Naive thymus-derived CD4-positive, alpha-beta T cell (primary cell): Measurements from ENCODE around the gene DSCAM. TPM values are rescaled to one million over a fixed set of nuclear protein-coding genes. Genes with fewer than 3 reads are reported as not detected.

ENCODE experiments used
- ATAC-seq: fragments of 150-1000 bp; cut with Tn5 transposase; 2 replicates; pipeline ENCODE4 v1.10.0; 2021; ENCODE audit warnings: mild to moderate bottlenecking, moderate library complexity
- CTCF ChIA-PET: fragments of 350-600 bp; sonication (Branson Sonifier 250); formaldehyde crosslinking; loops from one replicate; lab custom pipeline; 2021; ENCODE audit warnings: antibody characterized with exemption; lab: Charles Lee
- POLR2A ChIA-PET: fragments of 350-600 bp; sonication (Branson Sonifier 250); formaldehyde crosslinking; loops from one replicate; lab custom pipeline; 2021; ENCODE audit warnings: antibody characterized with exemption, inconsistent platforms; lab: Charles Lee
- DNase-seq, 9 donors: peaks; one replicate each; pipeline versions ENCODE4 v3.0.0 to v3.0.0-alpha.2; 2020 to 2022; ENCODE audit warnings: mixed read lengths in 1 of 9
- H3K27ac ChIP-seq: one replicate; pipeline ENCODE4 v1.7.0; 2013; ENCODE audit warnings: mild to moderate bottlenecking, low read depth, low read length, moderate library complexity
- H3K27me3 ChIP-seq, 2 donors: one replicate each; pipeline ENCODE4 v1.7.0; 2013; ENCODE audit warnings: low read length in 2 of 2, mild to moderate bottlenecking in 2 of 2, moderate library complexity in 2 of 2; ENCODE audit not compliant: control insufficient read depth in 2 of 2, insufficient read depth in 2 of 2
- H3K36me3 ChIP-seq, 3 experiments: 1 replicate in 2 of 3; 2 replicates in 1 of 3; pipeline ENCODE4 v1.7.0; 2013; ENCODE audit warnings: low read length in 3 of 3, mild to moderate bottlenecking in 3 of 3, moderate library complexity in 1 of 3; ENCODE audit not compliant: insufficient read depth in 3 of 3, control insufficient read depth in 2 of 3
- H3K4me1 ChIP-seq, 2 donors: one replicate each; pipeline ENCODE4 v1.7.0; 2013; ENCODE audit warnings: low read length in 2 of 2, mild to moderate bottlenecking in 2 of 2, moderate library complexity in 1 of 2; ENCODE audit not compliant: control insufficient read depth in 2 of 2, insufficient read depth in 2 of 2
- H3K4me3 ChIP-seq: 2 replicates; pipeline ENCODE4 v1.7.0; 2013; ENCODE audit warnings: mild to moderate bottlenecking, low read length
- H3K9me3 ChIP-seq, 3 experiments: 1 replicate in 2 of 3; 2 replicates in 1 of 3; pipeline ENCODE4 v1.7.0; 2013; ENCODE audit warnings: low read length in 3 of 3; ENCODE audit not compliant: control insufficient read depth in 2 of 3
- H3K27ac Mint-ChIP-seq, 9 donors: one replicate each; pipeline ENCODE4 v1.8.0; 2020 to 2022; ENCODE audit warnings: mixed read lengths in 9 of 9, mild to moderate bottlenecking in 8 of 9, moderate library complexity in 5 of 9, inconsistent platforms in 2 of 9
- H3K27me3 Mint-ChIP-seq, 5 donors: one replicate each; pipeline ENCODE4 v1.8.0; 2021 to 2022; ENCODE audit warnings: mixed read lengths in 5 of 5, mild to moderate bottlenecking in 1 of 5
- H3K36me3 Mint-ChIP-seq, 5 donors: one replicate each; pipeline ENCODE4 v1.8.0; 2020 to 2022; ENCODE audit warnings: mixed read lengths in 5 of 5, mild to moderate bottlenecking in 3 of 5, inconsistent platforms in 1 of 5
- H3K4me1 Mint-ChIP-seq, 7 donors: one replicate each; pipeline ENCODE4 v1.8.0; 2020 to 2022; ENCODE audit warnings: mixed read lengths in 7 of 7, mild to moderate bottlenecking in 3 of 7, inconsistent platforms in 1 of 7
- H3K4me3 Mint-ChIP-seq, 10 donors: one replicate each; pipeline ENCODE4 v1.8.0; 2020 to 2022; ENCODE audit warnings: mild to moderate bottlenecking in 10 of 10, mixed read lengths in 10 of 10, moderate library complexity in 6 of 10, inconsistent platforms in 2 of 10
- H3K9me3 Mint-ChIP-seq, 11 donors: one replicate each; pipeline ENCODE4 v1.8.0; 2020 to 2022; ENCODE audit warnings: mixed read lengths in 11 of 11, mild to moderate bottlenecking in 4 of 11, inconsistent platforms in 1 of 11, moderate library complexity in 1 of 11
- intact Hi-C, 2 donors: fragments of 100-400 bp; cut with micrococcal nuclease; formaldehyde crosslinking; loops; one replicate each; pipeline ENCODE4 v1.15.1; 2023
- polyA plus RNA-seq, 2 donors: library from polyadenylated mRNA; unstranded; fragments of 300-500 nt; fragmentation: Illumina TruSeq; gene quantifications; one replicate each; pipeline ENCODE4 v1.2.3, GENCODE V29; 2021
- total RNA-seq, 6 experiments: library from RNA in 5 of 6; stranded (reverse) in 5 of 6; gene quantifications; 1 replicate in 5 of 6; 2 replicates in 1 of 6; pipeline ENCODE4 v1.2.3 and lab custom pipeline; 2021 to 2026

DSCAM gene
- total and polyA plus RNA-seq, 7 experiments from 2014 or later = not detected

DNA sequence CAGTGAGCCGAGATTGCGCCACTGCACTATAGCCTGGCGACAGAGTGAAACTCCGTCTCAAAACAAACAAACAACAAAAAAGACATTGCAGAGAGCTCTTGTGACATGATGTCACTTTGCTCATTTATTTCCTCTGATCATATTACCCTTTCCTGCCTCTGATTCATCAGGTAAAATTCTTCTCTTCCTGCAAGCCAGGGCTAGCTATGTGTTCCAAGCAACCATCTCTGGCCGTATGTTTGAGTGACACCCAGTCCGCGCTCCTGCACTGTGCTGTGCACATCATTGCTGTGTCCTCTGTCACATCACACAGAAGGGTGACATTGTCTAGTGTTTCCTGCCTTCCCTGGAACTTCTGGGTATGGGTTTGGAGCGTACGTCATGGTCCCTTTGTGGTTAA lies 728.4 kb downstream of the DSCAM start:
- H3K27me3 Mint-ChIP-seq = peaks cover 0 to 16% (median 6%) of the 10 kb centered on the region in 5 donors
- no peak overlapping the region for H3K27ac Mint-ChIP-seq
- peaks cover 0 to 14% (median 7%) of the 10 kb centered on the region in 11 donors for H3K9me3 Mint-ChIP-seq
- Histone ChIP-seq H3K9me3 (no peaks in the 10 kb centered on the region), H3K27ac (no peak overlapping the region), H3K36me3 (no peaks in the 10 kb centered on the region), H3K4me1 (no peaks in the 10 kb centered on the region), H3K27me3 (no peaks in the 10 kb centered on the region), H3K4me3 (no peak overlapping the region)
- no peak for DNase-seq
- ChIA-PET POLR2A (no interaction called here), CTCF (no interaction called here)
- no peak overlapping the region for H3K4me3 Mint-ChIP-seq
- intact Hi-C loops = no loop called here
- peaks cover 0 to 2% (median 0%) of the 10 kb centered on the region in 5 donors for H3K36me3 Mint-ChIP-seq
- no peak for ATAC-seq
- H3K4me1 Mint-ChIP-seq = no peaks in the 10 kb centered on the region

DNA sequence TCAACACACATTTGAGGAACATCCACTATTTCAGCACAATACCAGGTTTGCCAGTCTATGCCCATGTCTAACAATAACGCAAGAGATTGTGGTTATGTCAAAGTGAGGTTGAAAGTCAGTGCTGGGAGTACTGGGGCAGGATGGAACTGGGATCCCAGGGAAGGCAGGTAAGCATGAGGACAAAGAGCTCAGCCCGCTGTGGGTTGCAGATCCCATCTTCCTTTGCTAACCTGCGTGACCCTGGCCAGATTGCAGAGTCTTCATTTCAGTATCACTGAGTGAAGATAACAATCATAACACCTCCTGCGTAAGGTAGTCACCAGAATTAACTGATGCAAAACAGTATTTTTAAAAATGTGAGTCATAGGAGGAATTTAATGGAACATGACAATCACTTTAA lies 729.7 kb downstream of the DSCAM start:
- H3K36me3 ChIP-seq = no peaks in the 10 kb centered on the region
- no peaks in the 10 kb centered on the region for H3K4me1 ChIP-seq
- no peak for ATAC-seq
- no peak overlapping the region for H3K27ac Mint-ChIP-seq
- intact Hi-C loops = no loop called here
- ChIA-PET POLR2A (no interaction called here), CTCF (no interaction called here)
- no peak for DNase-seq
- peaks cover 0 to 2% (median 0%) of the 10 kb centered on the region in 5 donors for H3K36me3 Mint-ChIP-seq
- H3K4me3 ChIP-seq = no peak overlapping the region
- peaks cover 0 to 13% (median 7%) of the 10 kb centered on the region in 11 donors for H3K9me3 Mint-ChIP-seq
- no peak overlapping the region for H3K27ac ChIP-seq
- H3K4me1 Mint-ChIP-seq = no peaks in the 10 kb centered on the region
- H3K9me3 ChIP-seq = no peaks in the 10 kb centered on the region
- peaks cover 0 to 6% (median 0%) of the 10 kb centered on the region in 5 donors for H3K27me3 Mint-ChIP-seq
- H3K4me3 Mint-ChIP-seq = no peak overlapping the region
- no peaks in the 10 kb centered on the region for H3K27me3 ChIP-seq

DNA sequence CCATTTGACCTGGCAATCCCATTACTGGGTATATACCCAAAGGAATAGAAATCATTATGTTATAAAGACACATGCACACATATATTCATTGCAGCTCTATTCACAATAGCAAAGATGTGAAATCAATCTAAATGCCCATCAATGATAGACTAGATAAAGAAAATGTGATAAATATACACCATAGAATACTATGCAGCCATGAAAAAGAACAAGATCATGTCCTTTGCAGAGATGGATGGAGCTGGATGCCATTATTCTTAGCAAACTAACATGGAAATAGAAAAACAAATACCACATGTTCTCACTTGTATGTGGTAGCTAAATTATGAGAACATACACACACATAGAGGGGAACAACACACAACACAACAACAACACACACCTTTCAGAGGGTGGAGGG lies 731.2 kb downstream of the DSCAM start:
- no peak for ATAC-seq
- no peak overlapping the region for H3K27ac ChIP-seq
- no peaks in the 10 kb centered on the region for H3K27me3 ChIP-seq
- DNase-seq = no peak
- no peaks in the 10 kb centered on the region for H3K4me1 Mint-ChIP-seq
- H3K9me3 Mint-ChIP-seq = peaks cover 0 to 17% (median 9%) of the 10 kb centered on the region in 11 donors
- H3K4me3 Mint-ChIP-seq = no peak overlapping the region
- H3K36me3 ChIP-seq = no peaks in the 10 kb centered on the region
- intact Hi-C loops = no loop called here
- no peak overlapping the region for H3K27ac Mint-ChIP-seq
- H3K9me3 ChIP-seq = no peaks in the 10 kb centered on the region
- ChIA-PET CTCF (no interaction called here), POLR2A (no interaction called here)
- H3K4me1 ChIP-seq = no peaks in the 10 kb centered on the region
- H3K36me3 Mint-ChIP-seq = peaks cover 0 to 2% (median 0%) of the 10 kb centered on the region in 5 donors
- no peak overlapping the region for H3K4me3 ChIP-seq
- no peaks in the 10 kb centered on the region for H3K27me3 Mint-ChIP-seq

DNA sequence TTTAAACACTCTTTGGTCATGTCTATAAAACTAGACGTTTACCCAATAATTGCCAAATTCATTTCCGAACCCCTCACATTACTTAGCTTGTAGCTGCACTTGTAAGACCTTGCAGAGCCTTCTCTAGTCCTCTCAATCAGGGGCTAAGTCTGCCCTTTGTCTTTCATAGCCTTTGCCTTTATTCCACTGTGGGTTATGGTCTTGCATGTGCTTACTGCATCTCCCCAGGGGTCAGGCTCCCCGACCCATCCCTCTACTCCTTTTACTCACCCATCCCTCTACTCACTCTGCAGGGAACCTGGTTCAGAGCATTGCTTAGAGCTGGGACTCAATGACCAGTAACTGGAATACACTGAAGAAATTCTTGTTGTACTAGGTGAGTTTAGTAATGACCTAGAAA lies 744.3 kb downstream of the DSCAM start:
- H3K4me1 Mint-ChIP-seq = no peaks in the 10 kb centered on the region
- Histone ChIP-seq H3K9me3 (no peaks in the 10 kb centered on the region), H3K27ac (no peak overlapping the region), H3K4me1 (no peaks in the 10 kb centered on the region), H3K36me3 (no peaks in the 10 kb centered on the region), H3K27me3 (no peaks in the 10 kb centered on the region), H3K4me3 (no peak overlapping the region)
- H3K27me3 Mint-ChIP-seq = peaks cover 0 to 30% (median 4%) of the 10 kb centered on the region in 5 donors
- ChIA-PET POLR2A (no interaction called here), CTCF (no interaction called here)
- ATAC-seq = no peak
- no peak for DNase-seq
- H3K9me3 Mint-ChIP-seq = peaks cover 4 to 33% (median 8%) of the 10 kb centered on the region in 11 donors
- intact Hi-C loops = no loop called here
- peaks cover 0 to under 1% (median 0%) of the 10 kb centered on the region in 5 donors for H3K36me3 Mint-ChIP-seq
- no peak overlapping the region for H3K4me3 Mint-ChIP-seq
- peak overlapping the region in 1 of 9 donors; percentile 46 for H3K27ac Mint-ChIP-seq

DNA sequence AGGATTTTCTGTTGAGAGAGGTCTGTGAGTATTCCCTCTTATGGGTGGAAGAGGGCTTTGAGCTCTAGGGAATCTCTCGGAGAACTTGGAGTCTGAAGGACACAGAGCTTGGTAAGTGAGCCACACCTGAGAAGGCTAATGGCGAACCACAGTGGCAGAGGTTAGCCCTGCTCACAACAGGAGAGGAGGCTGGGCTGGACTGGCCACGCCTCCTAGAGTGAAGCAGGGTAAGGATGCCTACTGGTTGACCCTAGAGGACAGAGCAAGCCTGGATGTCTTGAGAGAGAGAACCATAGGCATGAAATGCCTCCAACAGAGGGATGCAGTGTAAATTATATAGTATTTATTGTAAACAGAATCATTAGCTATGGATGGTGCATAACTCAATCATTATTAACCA lies 747.1 kb downstream of the DSCAM start:
- CTCF ChIA-PET = no interaction called here

DNA sequence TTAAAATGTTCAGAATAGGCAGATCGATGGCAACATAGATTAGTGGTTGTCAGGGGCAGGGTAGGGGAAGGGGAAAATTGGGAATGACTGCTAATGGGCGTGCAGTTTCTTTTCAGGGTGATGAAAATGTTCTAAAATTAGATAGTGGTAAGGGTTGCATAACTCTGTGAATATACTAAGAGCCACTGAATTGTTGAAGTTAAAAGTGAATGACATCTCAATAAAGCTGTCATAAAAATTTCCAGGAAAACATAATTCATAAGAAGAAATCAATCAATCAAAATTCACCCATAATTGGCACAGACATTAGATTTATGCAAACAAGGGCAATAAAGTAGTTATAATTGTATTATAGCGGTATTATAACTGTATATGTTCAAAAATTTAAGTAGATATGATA lies 751.5 kb downstream of the DSCAM start:
- no peak overlapping the region for H3K27ac ChIP-seq
- H3K9me3 ChIP-seq = no peaks in the 10 kb centered on the region
- peaks cover 0 to 4% (median 0%) of the 10 kb centered on the region in 5 donors for H3K36me3 Mint-ChIP-seq
- DNase-seq (no peak), ATAC-seq (no peak)
- H3K27me3 ChIP-seq = no peaks in the 10 kb centered on the region
- no peaks in the 10 kb centered on the region for H3K4me1 Mint-ChIP-seq
- ChIA-PET POLR2A (no interaction called here), CTCF (no interaction called here)
- H3K4me1 ChIP-seq = no peaks in the 10 kb centered on the region
- H3K36me3 ChIP-seq = no peaks in the 10 kb centered on the region
- H3K4me3 Mint-ChIP-seq = no peak overlapping the region
- H3K4me3 ChIP-seq = no peak overlapping the region
- H3K27me3 Mint-ChIP-seq = peaks cover 0 to 17% (median 6%) of the 10 kb centered on the region in 5 donors
- H3K27ac Mint-ChIP-seq = no peak overlapping the region
- peaks cover 2 to 27% (median 11%) of the 10 kb centered on the region in 11 donors for H3K9me3 Mint-ChIP-seq
- intact Hi-C loops = no loop called here

More for the DNA sequence above, 747.1 kb downstream of the DSCAM start:
- Histone ChIP-seq H3K4me1 (no peaks in the 10 kb centered on the region), H3K9me3 (no peaks in the 10 kb centered on the region), H3K36me3 (no peaks in the 10 kb centered on the region), H3K27ac (no peak overlapping the region), H3K4me3 (no peak overlapping the region), H3K27me3 (no peaks in the 10 kb centered on the region)
- no peak for ATAC-seq
- peaks cover 0 to 15% (median 0%) of the 10 kb centered on the region in 5 donors for H3K27me3 Mint-ChIP-seq
- H3K27ac Mint-ChIP-seq = no peak overlapping the region
- POLR2A ChIA-PET = no interaction called here
- intact Hi-C loops = no loop called here
- no peak overlapping the region for H3K4me3 Mint-ChIP-seq
- no peaks in the 10 kb centered on the region for H3K36me3 Mint-ChIP-seq
- no peaks in the 10 kb centered on the region for H3K4me1 Mint-ChIP-seq
- peaks cover 1 to 22% (median 7%) of the 10 kb centered on the region in 11 donors for H3K9me3 Mint-ChIP-seq
- DNase-seq = no peak

DNA sequence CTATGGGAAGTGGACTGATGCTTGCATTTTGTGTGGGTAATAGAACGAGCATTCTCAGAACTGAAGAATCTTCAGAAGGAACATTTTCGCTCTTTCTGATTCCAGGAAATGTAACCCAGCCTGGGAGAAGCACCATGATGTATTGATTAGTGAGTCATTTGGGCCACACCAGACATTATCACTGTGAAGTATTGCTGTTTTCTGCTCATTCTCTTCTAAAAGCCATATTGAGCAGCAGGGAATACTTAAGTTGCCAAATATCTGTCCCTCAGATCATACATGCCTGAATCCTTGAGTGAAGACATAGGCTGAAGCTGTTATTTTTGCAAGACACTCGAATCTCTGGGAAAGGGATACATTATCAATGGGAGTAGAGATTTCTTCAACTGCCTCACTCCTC lies 766.6 kb downstream of the DSCAM start:
- H3K27ac Mint-ChIP-seq = no peak overlapping the region
- peaks cover 0 to 27% (median 0%) of the 10 kb centered on the region in 5 donors for H3K27me3 Mint-ChIP-seq
- H3K4me1 ChIP-seq = no peaks in the 10 kb centered on the region
- peaks cover 0 to 4% (median 0%) of the 10 kb centered on the region in 11 donors for H3K9me3 Mint-ChIP-seq
- no peak overlapping the region for H3K4me3 Mint-ChIP-seq
- no peaks in the 10 kb centered on the region for H3K36me3 ChIP-seq
- ATAC-seq = no peak
- H3K36me3 Mint-ChIP-seq = no peaks in the 10 kb centered on the region
- no peaks in the 10 kb centered on the region for H3K9me3 ChIP-seq
- H3K27me3 ChIP-seq = no peaks in the 10 kb centered on the region
- no peak overlapping the region for H3K4me3 ChIP-seq
- POLR2A ChIA-PET = no interaction called here
- intact Hi-C loops = no loop called here
- peaks cover 0 to 2% (median 0%) of the 10 kb centered on the region in 7 donors for H3K4me1 Mint-ChIP-seq
- H3K27ac ChIP-seq = no peak overlapping the region
- CTCF ChIA-PET = no interaction called here
- no peak for DNase-seq
